Astrocyte of the hippocampus (primary cell): ENCODE measurements around the gene PUDP.

Source experiments
- DNase-seq: peaks from one replicate; pipeline ENCODE4 v3.0.0; 2011; ENCODE audit warnings: low read depth, low spot score

Gene PUDP

GRCh38 chrX:7146703-7147412, 1.1 kb downstream of the PUDP start:
- DNase-seq: no peak

GRCh38 chrX:7146020-7146702, 1.8 kb downstream of the PUDP start:
- no peak for DNase-seq

- no peak for DNase-seq
Observed at GRCh38 chrX:7145454-7145853, 2.5 kb downstream of the PUDP start.

- DNase-seq: no peak
Observed at GRCh38 chrX:7143941-7144525, 3.9 kb downstream of the PUDP start.

- DNase-seq: no peak
Observed at GRCh38 chrX:7143076-7143475, 4.9 kb downstream of the PUDP start.

- peak; percentile 42 for DNase-seq
Observed at GRCh38 chrX:7139202-7140081, 8.5 kb downstream of the PUDP start.

GRCh38 chrX:7134981-7135380, 13.0 kb downstream of the PUDP start:
- no peak for DNase-seq

- DNase-seq: peak; percentile 29
Observed at GRCh38 chrX:7133050-7133440, 14.9 kb downstream of the PUDP start.

- peak; percentile 78 for DNase-seq
Observed at GRCh38 chrX:7132335-7133049, 15.5 kb downstream of the PUDP start.

- DNase-seq: no peak
Observed at GRCh38 chrX:7131621-7132020, 16.3 kb downstream of the PUDP start.

- peak; percentile 44 for DNase-seq
Observed at GRCh38 chrX:7127056-7127455, 20.9 kb downstream of the PUDP start.

- DNase-seq: peak; percentile 11
Observed at GRCh38 chrX:7120878-7121219, 27.1 kb downstream of the PUDP start.

- DNase-seq: peak; percentile 39
Observed at GRCh38 chrX:7119950-7120877, 27.7 kb downstream of the PUDP start.

- no peak for DNase-seq
Observed at GRCh38 chrX:7117587-7117986, 30.4 kb downstream of the PUDP start.

GRCh38 chrX:7116081-7116480, 31.9 kb downstream of the PUDP start:
- no peak for DNase-seq

GRCh38 chrX:7115557-7115956, 32.4 kb downstream of the PUDP start:
- no peak for DNase-seq

- DNase-seq: no peak
Observed at GRCh38 chrX:7112071-7112470, 35.9 kb downstream of the PUDP start.

- no peak for DNase-seq
Observed at GRCh38 chrX:7111518-7111917, 36.4 kb downstream of the PUDP start.

GRCh38 chrX:7110821-7111276, 37.1 kb downstream of the PUDP start:
- DNase-seq: no peak
